NCI-H774 (cell line): ENCODE results near the gene FARP1.

Experiments
- DNase-seq: peaks from one replicate; lab custom pipeline; 2025; lab: John Stamatoyannopoulos, UW

The FARP1 gene

GRCh38 chr13:98175043-98175442, 32.1 kb downstream of the FARP1 start:
- no peak for DNase-seq

GRCh38 chr13:98175823-98176222, 32.9 kb downstream of the FARP1 start:
- no peak for DNase-seq

GRCh38 chr13:98176777-98177608, 34.1 kb downstream of the FARP1 start, which contains the start of gene RNF113B:
RNF113B (minus strand) TSS chr13:98177269; CDS start chr13:98177236, 33 bp downstream.
- DNase-seq = no peak

- no peak for DNase-seq
Observed at GRCh38 chr13:98180092-98180491, 37.2 kb downstream of the FARP1 start.

- no peak for DNase-seq
Observed at GRCh38 chr13:98181111-98181815, 38.4 kb downstream of the FARP1 start.

GRCh38 chr13:98182153-98182552, 39.3 kb downstream of the FARP1 start:
- no peak for DNase-seq

GRCh38 chr13:98182589-98182988, 39.7 kb downstream of the FARP1 start:
- no peak for DNase-seq

- no peak for DNase-seq
Observed at GRCh38 chr13:98184792-98185191, 41.9 kb downstream of the FARP1 start.

GRCh38 chr13:98187155-98187964, 44.5 kb downstream of the FARP1 start:
- DNase-seq = no peak

- no peak for DNase-seq
Observed at GRCh38 chr13:98187965-98188261, 45.0 kb downstream of the FARP1 start.

- no peak for DNase-seq
Observed at GRCh38 chr13:98188544-98189166, 45.8 kb downstream of the FARP1 start.

GRCh38 chr13:98189841-98190505, 47.1 kb downstream of the FARP1 start:
- DNase-seq = no peak

- no peak for DNase-seq
Observed at GRCh38 chr13:98190889-98191444, 48.1 kb downstream of the FARP1 start.

- no peak for DNase-seq
Observed at GRCh38 chr13:98192008-98192407, 49.1 kb downstream of the FARP1 start.

GRCh38 chr13:98195054-98195791, 52.3 kb downstream of the FARP1 start:
- no peak for DNase-seq

- no peak for DNase-seq
Observed at GRCh38 chr13:98198683-98199082, 55.8 kb downstream of the FARP1 start.

GRCh38 chr13:98199480-98199879, 56.6 kb downstream of the FARP1 start:
- peak; percentile 50 for DNase-seq

- no peak for DNase-seq
Observed at GRCh38 chr13:98200211-98200878, 57.5 kb downstream of the FARP1 start.

- DNase-seq = no peak
Observed at GRCh38 chr13:98201189-98201588, 58.3 kb downstream of the FARP1 start.

GRCh38 chr13:98201984-98202383, 59.1 kb downstream of the FARP1 start:
- DNase-seq = no peak
